ENCODE results near the gene FYB1.
A peak's percentile ranks its signal among the peaks of the same experiment; 100 is the strongest.

The FYB1 gene

GRCh38 chr5:39159811-39160490 lies 59.4 kb downstream of the FYB1 start:
- no peak for DNase-seq (ENCODE audit: low spot score)

- DNase-seq (ENCODE audit: low spot score): no peak
These were observed 60.6 kb downstream of the FYB1 start for GRCh38 chr5:39158786-39159185.

- no peak for DNase-seq (ENCODE audit: low spot score)
These were observed 61.2 kb downstream of the FYB1 start for GRCh38 chr5:39158127-39158593.

GRCh38 chr5:39157701-39158100 lies 61.7 kb downstream of the FYB1 start:
- DNase-seq (ENCODE audit: low spot score): no peak

- DNase-seq (ENCODE audit: low spot score): no peak
These were observed 63.3 kb downstream of the FYB1 start for GRCh38 chr5:39156082-39156481.

- DNase-seq (ENCODE audit: low spot score): no peak
These were observed 67.6 kb downstream of the FYB1 start for GRCh38 chr5:39151745-39152144.

GRCh38 chr5:39149966-39150365 lies 69.4 kb downstream of the FYB1 start:
- no peak for DNase-seq (ENCODE audit: low spot score)

- DNase-seq (ENCODE audit: low spot score): no peak
These were observed 70.3 kb downstream of the FYB1 start for GRCh38 chr5:39148983-39149534.

- DNase-seq (ENCODE audit: low spot score): peak; percentile 62
These were observed 72.4 kb downstream of the FYB1 start for GRCh38 chr5:39146831-39147540.

- DNase-seq (ENCODE audit: low spot score): no peak
These were observed 76.1 kb downstream of the FYB1 start for GRCh38 chr5:39143151-39143860.

GRCh38 chr5:39140558-39141168 lies 78.7 kb downstream of the FYB1 start:
- DNase-seq (ENCODE audit: low spot score): no peak

GRCh38 chr5:39138892-39139291 lies 80.5 kb downstream of the FYB1 start:
- DNase-seq (ENCODE audit: low spot score): no peak

GRCh38 chr5:39137819-39138451 lies 81.4 kb downstream of the FYB1 start:
- DNase-seq (ENCODE audit: low spot score): no peak

GRCh38 chr5:39137391-39137790 lies 82.0 kb downstream of the FYB1 start:
- no peak for DNase-seq (ENCODE audit: low spot score)

GRCh38 chr5:39132792-39133191 lies 86.6 kb downstream of the FYB1 start:
- no peak for DNase-seq (ENCODE audit: low spot score)

- DNase-seq (ENCODE audit: low spot score): peak; percentile 73
These were observed 87.3 kb downstream of the FYB1 start for GRCh38 chr5:39132128-39132447.

GRCh38 chr5:39131210-39132127 lies 87.9 kb downstream of the FYB1 start:
- peak; percentile 32 for DNase-seq (ENCODE audit: low spot score)

- no peak for DNase-seq (ENCODE audit: low spot score)
These were observed 88.6 kb downstream of the FYB1 start for GRCh38 chr5:39130716-39131115.

GRCh38 chr5:39121922-39122321 lies 97.4 kb downstream of the FYB1 start:
- DNase-seq (ENCODE audit: low spot score): no peak

GRCh38 chr5:39121315-39121714 lies 98.0 kb downstream of the FYB1 start:
- DNase-seq (ENCODE audit: low spot score): no peak

- no peak for DNase-seq (ENCODE audit: low spot score)
These were observed 99.3 kb downstream of the FYB1 start for GRCh38 chr5:39120052-39120420.
